KMS-11 (cell line): ENCODE data around the gene TMSB15B.
A peak's percentile ranks its signal among the peaks of the same experiment; 100 is the strongest.
"Not testable (repeated sequence)": the region's sequence is repeated elsewhere in the genome, so short reads cannot be mapped to it uniquely, and the experiment has no call there.

Experiments
- H2AFZ ChIP-seq: fragments of 200-600 bp; sonication (generic); 2 replicates; pipeline ENCODE4 v1.6.1; 2016; ENCODE audit warnings: antibody characterized with exemption, mixed run types, low read depth
- H3K27ac ChIP-seq: fragments of 200-600 bp; sonication (generic); 2 replicates; pipeline ENCODE4 v1.6.1; 2016; ENCODE audit warnings: mild to moderate bottlenecking, mixed run types
- H3K27me3 ChIP-seq: fragments of 200-600 bp; sonication (generic); 2 replicates; pipeline ENCODE4 v1.6.1; 2017; ENCODE audit warnings: mild to moderate bottlenecking, low read depth, mixed run types, moderate library complexity; ENCODE audit not compliant: insufficient read depth
- H3K36me3 ChIP-seq: fragments of 200-600 bp; sonication (generic); 2 replicates; pipeline ENCODE4 v1.6.1; 2017; ENCODE audit warnings: mild to moderate bottlenecking, mixed run types; ENCODE audit not compliant: insufficient read depth
- H3K4me1 ChIP-seq: fragments of 200-600 bp; sonication (generic); 2 replicates; pipeline ENCODE4 v1.6.1; 2016; ENCODE audit warnings: mild to moderate bottlenecking, low read depth, mixed run types; ENCODE audit not compliant: poor library complexity, severe bottlenecking
- H3K4me2 ChIP-seq: fragments of 200-600 bp; sonication (generic); 2 replicates; pipeline ENCODE4 v1.7.0; 2016; ENCODE audit warnings: mild to moderate bottlenecking, mixed run types
- H3K4me3 ChIP-seq: fragments of 200-600 bp; sonication (generic); IDR thresholded peaks from 2 replicates; pipeline ENCODE4 v1.6.1; 2017; ENCODE audit warnings: low read depth, low read length, mixed read lengths; ENCODE audit not compliant: insufficient read depth
- H3K79me2 ChIP-seq: fragments of 200-600 bp; sonication (generic); 2 replicates; pipeline ENCODE4 v1.6.1; 2016; ENCODE audit warnings: low read depth, mixed run types; ENCODE audit not compliant: insufficient read depth
- H3K9ac ChIP-seq: fragments of 200-600 bp; sonication (generic); 2 replicates; pipeline ENCODE4 v1.6.1; 2016; ENCODE audit warnings: mild to moderate bottlenecking, mixed run types
- H4K20me1 ChIP-seq: fragments of 200-600 bp; sonication (generic); 2 replicates; pipeline ENCODE4 v1.6.1; 2016; ENCODE audit warnings: mild to moderate bottlenecking, mixed run types; ENCODE audit not compliant: insufficient read depth
- TF ChIP-seq, protein P1 (sequence below): fragments of 200-600 bp; sonication (generic); conservative IDR thresholded peaks from 2 replicates; pipeline ENCODE4 v1.6.1; 2017; ENCODE audit warnings: low read depth, mild to moderate bottlenecking, antibody characterized with exemption, low read length, moderate library complexity, mixed read lengths

The TMSB15B gene

DNA sequence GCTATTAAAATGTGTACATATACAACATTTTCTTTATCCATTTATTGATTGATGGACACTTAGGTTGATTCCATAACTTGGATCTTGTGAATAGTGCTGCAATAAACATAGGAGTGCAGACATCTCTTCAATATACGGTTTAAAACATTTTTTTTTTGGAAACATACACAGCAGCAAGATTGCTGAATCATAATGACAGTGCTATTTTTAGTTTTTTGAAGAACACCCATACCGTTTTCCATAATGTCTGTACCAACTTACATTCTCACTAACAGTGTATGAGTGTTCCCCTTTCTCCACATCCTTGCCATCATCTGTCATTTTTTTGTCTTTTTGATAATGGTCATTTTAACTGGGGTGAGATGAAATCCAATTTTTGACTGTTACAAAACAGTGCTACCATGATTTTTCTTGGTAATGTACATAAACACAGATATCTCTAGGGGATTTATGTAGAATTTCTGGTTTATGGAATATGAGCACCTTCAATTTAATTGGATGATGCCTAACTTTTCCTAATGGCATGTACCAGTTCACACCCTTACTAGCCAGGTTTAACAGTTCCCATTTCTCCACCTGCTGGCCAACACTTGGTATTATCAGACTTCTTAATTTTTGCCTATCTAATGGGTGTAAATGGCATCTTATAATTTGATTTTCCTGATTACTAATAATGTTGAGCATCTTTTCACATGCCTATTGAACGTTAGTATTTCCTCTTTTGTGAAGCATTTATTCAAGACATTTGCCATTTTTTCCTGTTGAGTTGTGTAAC, 21.0 kb upstream of the TMSB15B start:
- Histone ChIP-seq H3K36me3 (no peaks in the 10 kb centered on the region), H2AFZ (no peak overlapping the region), H3K4me2 (no peak overlapping the region), H3K27ac (peak overlapping the region; percentile 33; the same call in 1 of the 2 replicates), H3K79me2 (peaks cover 5% of the 10 kb centered on the region; the same call in 1 of the 2 replicates), H4K20me1 (no peaks in the 10 kb centered on the region), H3K4me3 (no peak overlapping the region), H3K9ac (no peak overlapping the region), H3K27me3 (no peaks in the 10 kb centered on the region), H3K4me1 (peaks cover 42% of the 10 kb centered on the region)
- TF ChIP-seq, protein P1, sequence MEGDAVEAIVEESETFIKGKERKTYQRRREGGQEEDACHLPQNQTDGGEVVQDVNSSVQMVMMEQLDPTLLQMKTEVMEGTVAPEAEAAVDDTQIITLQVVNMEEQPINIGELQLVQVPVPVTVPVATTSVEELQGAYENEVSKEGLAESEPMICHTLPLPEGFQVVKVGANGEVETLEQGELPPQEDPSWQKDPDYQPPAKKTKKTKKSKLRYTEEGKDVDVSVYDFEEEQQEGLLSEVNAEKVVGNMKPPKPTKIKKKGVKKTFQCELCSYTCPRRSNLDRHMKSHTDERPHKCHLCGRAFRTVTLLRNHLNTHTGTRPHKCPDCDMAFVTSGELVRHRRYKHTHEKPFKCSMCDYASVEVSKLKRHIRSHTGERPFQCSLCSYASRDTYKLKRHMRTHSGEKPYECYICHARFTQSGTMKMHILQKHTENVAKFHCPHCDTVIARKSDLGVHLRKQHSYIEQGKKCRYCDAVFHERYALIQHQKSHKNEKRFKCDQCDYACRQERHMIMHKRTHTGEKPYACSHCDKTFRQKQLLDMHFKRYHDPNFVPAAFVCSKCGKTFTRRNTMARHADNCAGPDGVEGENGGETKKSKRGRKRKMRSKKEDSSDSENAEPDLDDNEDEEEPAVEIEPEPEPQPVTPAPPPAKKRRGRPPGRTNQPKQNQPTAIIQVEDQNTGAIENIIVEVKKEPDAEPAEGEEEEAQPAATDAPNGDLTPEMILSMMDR, result peak; percentile 56

DNA sequence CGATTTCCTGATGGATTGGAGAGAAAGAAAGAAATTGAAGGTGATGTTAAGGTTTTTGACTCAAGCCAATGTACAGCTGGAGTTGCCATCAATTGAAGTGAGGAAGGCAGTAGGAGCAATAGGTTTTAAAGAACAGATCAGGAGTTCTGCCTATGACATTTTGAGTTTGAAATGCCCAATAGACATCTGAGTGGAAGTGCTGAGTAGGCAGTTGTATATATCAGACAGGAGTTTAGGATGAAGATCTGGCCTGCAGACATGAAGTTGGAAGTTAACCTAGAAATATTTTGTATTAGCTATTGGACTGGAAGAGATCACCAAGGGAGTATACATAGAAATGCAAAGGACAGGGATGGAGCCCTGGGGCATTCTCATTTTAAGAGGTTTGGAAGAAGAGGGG, 12.9 kb upstream of the TMSB15B start:
- Histone ChIP-seq H3K4me2 (no peak overlapping the region), H4K20me1 (no peaks in the 10 kb centered on the region), H3K36me3 (no peaks in the 10 kb centered on the region), H3K27ac (no peak overlapping the region), H3K4me1 (no peaks in the 10 kb centered on the region), H3K9ac (no peak overlapping the region), H3K27me3 (no peaks in the 10 kb centered on the region), H3K4me3 (no peak overlapping the region), H2AFZ (no peak overlapping the region), H3K79me2 (no peaks in the 10 kb centered on the region)
- TF ChIP-seq, protein P1, result no peak

DNA sequence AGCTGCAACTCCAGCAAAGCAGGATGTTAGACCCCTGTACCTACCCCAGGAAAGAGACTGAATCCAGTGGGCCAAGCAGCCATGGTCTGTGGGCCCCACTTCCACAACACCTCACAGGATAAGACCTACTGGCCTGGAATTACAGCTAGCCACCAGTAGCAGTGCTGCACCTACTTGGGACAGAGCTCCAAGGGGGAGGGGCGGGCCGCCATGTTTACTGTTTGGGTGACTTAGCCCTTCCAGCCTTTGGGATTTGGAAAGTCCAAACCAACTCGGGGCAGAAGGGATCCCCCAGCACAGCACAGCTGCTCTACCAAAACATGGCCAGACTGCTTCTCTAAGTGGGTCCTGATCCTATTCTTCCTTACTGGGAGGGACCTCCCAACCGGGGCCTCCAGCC, 9.1 kb upstream of the TMSB15B start:
- H3K79me2 ChIP-seq, result no peaks in the 10 kb centered on the region
- TF ChIP-seq, protein P1, result no peak
- H3K9ac ChIP-seq, result no peak overlapping the region
- H2AFZ ChIP-seq, result no peak overlapping the region
- H3K27ac ChIP-seq, result no peak overlapping the region
- H4K20me1 ChIP-seq, result no peaks in the 10 kb centered on the region
- no peaks in the 10 kb centered on the region for H3K27me3 ChIP-seq
- no peaks in the 10 kb centered on the region for H3K36me3 ChIP-seq
- no peaks in the 10 kb centered on the region for H3K4me1 ChIP-seq
- no peak overlapping the region for H3K4me2 ChIP-seq
- H3K4me3 ChIP-seq, result no peak overlapping the region

DNA sequence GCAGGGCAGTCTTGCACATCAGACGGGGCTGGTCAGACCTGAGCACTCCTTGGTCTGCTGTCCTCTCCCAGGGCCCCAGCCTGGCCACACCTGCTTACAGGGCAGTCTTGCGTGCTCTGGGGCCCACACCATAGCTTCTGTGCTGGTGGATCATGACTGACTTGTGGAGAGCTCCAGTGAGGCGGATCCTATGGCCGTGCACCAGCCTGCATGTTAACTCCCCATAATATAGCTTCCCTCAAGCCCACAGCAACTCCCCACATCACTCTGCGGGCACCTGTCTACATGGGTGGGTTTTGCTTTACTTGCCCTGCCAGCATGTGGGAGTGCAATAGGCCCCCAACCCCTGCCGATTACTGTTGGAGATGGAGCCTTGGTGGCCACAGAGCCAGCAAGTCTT, 8.2 kb upstream of the TMSB15B start:
- no peaks in the 10 kb centered on the region for H4K20me1 ChIP-seq
- H3K27ac ChIP-seq, result no peak overlapping the region
- H3K4me1 ChIP-seq, result no peaks in the 10 kb centered on the region

DNA sequence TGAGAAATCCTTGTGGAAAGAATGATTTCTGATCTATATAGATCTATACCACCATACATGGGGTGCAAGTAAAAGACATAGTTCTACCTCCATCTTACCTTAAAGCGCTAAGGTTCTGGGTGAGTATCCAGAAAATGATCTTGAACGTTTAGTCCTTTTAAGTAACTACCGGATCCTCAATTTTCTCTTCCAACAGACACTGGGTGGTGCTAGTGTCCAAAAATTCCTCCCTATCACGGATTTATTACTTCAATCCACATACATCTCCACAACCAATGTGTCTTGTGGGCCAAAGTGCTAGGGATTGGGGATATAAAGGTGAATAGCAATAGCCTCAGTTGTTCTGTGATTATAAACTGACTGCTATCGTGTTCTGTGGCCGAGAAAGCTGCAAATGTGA, 1.8 kb upstream of the TMSB15B start:
- H3K4me1 ChIP-seq, H3K79me2 ChIP-seq, H3K4me3 ChIP-seq, H3K27ac ChIP-seq, H3K9ac ChIP-seq, H3K36me3 ChIP-seq, H3K27me3 ChIP-seq, H2AFZ ChIP-seq, H4K20me1 ChIP-seq, H3K4me2 ChIP-seq: not testable (repeated sequence)

More for the DNA sequence above, 8.2 kb upstream of the TMSB15B start:
- Histone ChIP-seq H2AFZ (no peak overlapping the region), H3K36me3 (no peaks in the 10 kb centered on the region), H3K4me2 (no peak overlapping the region), H3K4me3 (no peak overlapping the region), H3K79me2 (no peaks in the 10 kb centered on the region), H3K27me3 (no peaks in the 10 kb centered on the region), H3K9ac (no peak overlapping the region)
- TF ChIP-seq, protein P1, result no peak

DNA sequence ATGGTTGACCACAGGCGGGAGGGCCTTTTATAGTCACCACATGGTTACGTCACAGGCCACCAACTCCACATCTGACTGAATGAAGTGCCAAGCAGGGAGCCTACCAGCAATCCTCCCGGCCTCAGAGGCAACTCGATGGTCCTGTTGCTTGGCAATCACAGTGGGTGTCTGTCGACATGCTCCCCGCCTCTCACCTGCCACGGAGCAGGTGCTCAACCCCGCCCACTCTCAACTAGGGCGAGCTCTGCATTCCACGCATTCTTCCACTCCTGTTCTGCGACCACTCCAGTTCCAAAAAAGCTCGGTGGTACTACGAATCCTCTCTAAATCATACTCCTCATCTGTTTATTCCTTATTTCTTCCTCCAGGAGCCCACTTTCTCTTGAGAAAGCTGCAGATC, 21.1 kb downstream of the TMSB15B start:
- H4K20me1 ChIP-seq, H3K36me3 ChIP-seq, H3K4me2 ChIP-seq, H3K79me2 ChIP-seq, H3K4me3 ChIP-seq, H3K27me3 ChIP-seq, H3K9ac ChIP-seq, H2AFZ ChIP-seq, H3K27ac ChIP-seq, H3K4me1 ChIP-seq: not testable (repeated sequence)
